Endothelial cell of umbilical vein (primary cell): ENCODE data around the gene KIF26A. TPM values are rescaled to one million over a fixed set of nuclear protein-coding genes. Genes with fewer than 3 reads are reported as not detected.

Experiments used
- BruUV-seq: library from RNA; stranded (reverse); fragments of 400-500 nt; replicated peaks from 2 replicates; lab custom pipeline; 2021; lab: Mats Ljungman, UMichigan
- CTCF ChIA-PET: fragments of 300-600, 350-600 bp; sonication (Branson Sonifier 250); formaldehyde crosslinking; loops from one replicate; lab custom pipeline; 2021; ENCODE audit warnings: antibody characterized with exemption, inconsistent platforms; lab: Charles Lee
- POLR2A ChIA-PET: fragments of 300-600, 350-600 bp; sonication (Branson Sonifier 250); formaldehyde crosslinking; loops from one replicate; lab custom pipeline; 2021; ENCODE audit warnings: antibody characterized with exemption, inconsistent platforms; lab: Charles Lee
- DNase-seq: peaks from one replicate; pipeline ENCODE4 v3.0.0-alpha.2; 2011; ENCODE audit warnings: low read depth, low spot score
- FAIRE-seq: peaks from 2 replicates; lab custom pipeline; 2011; peaks lifted over from hg19 to GRCh38; lab: Jason Lieb, UNC
- H2AFZ ChIP-seq: 2 replicates; pipeline ENCODE4 v1.6.0; 2012; ENCODE audit warnings: low read depth, low read length, control low read depth, inconsistent platforms
- H3K27ac ChIP-seq: 2 replicates; pipeline ENCODE4 v1.5.1; 2011; ENCODE audit warnings: low read depth, mild to moderate bottlenecking, control low read depth, low read length, moderate library complexity; ENCODE audit not compliant: insufficient read depth
- H3K27me3 ChIP-seq, 2 experiments: 2 replicates each; pipeline versions ENCODE4 v1.6.0 to v1.6.1; 2011; ENCODE audit warnings: low read length in 2 of 2, mixed read lengths in 1 of 2; ENCODE audit not compliant: control insufficient read depth in 2 of 2, insufficient read depth in 2 of 2
- H3K36me3 ChIP-seq, 2 experiments: 2 replicates in 1 of 2; 3 replicates in 1 of 2; pipeline ENCODE4 v1.5.1; 2011; ENCODE audit warnings: low read length in 2 of 2, mild to moderate bottlenecking in 1 of 2, moderate library complexity in 1 of 2; ENCODE audit not compliant: control insufficient read depth in 2 of 2, insufficient read depth in 2 of 2; ENCODE audit errors: extremely low read depth in 1 of 2
- H3K4me1 ChIP-seq: 3 replicates; pipeline ENCODE4 v1.5.1; 2011; ENCODE audit warnings: mild to moderate bottlenecking, low read length; ENCODE audit not compliant: control insufficient read depth, insufficient read depth; ENCODE audit errors: extremely low read depth
- H3K4me2 ChIP-seq: 2 replicates; pipeline ENCODE4 v1.6.1; 2011; ENCODE audit warnings: low read length, control low read depth, mixed read lengths; ENCODE audit not compliant: insufficient read depth
- H3K4me3 ChIP-seq, 3 experiments: fragments of 200-600 bp in 1 of 3; sonication (generic), shearing (Covaris generic) in 1 of 3; replicated peaks in 1 of 3; 2 replicates each; pipeline ENCODE4 v1.5.1; 2011 to 2016; ENCODE audit warnings: control low read depth in 3 of 3, low read length in 3 of 3, mild to moderate bottlenecking in 2 of 3, inconsistent platforms in 1 of 3, low read depth in 1 of 3, moderate library complexity in 1 of 3; ENCODE audit not compliant: insufficient read depth in 1 of 3
- H3K79me2 ChIP-seq: 2 replicates; pipeline ENCODE4 v1.6.0; 2012; ENCODE audit warnings: low read length, inconsistent platforms; ENCODE audit not compliant: control insufficient read depth, insufficient read depth
- H3K9ac ChIP-seq: replicated peaks from 2 replicates; pipeline ENCODE3; 2011; ENCODE audit warnings: low read length, control low read depth; ENCODE audit not compliant: insufficient read depth; ENCODE audit errors: extremely low read depth
- H3K9me1 ChIP-seq: replicated peaks from 3 replicates; pipeline ENCODE4 v1.6.0; 2011; ENCODE audit warnings: mild to moderate bottlenecking, low read length; ENCODE audit not compliant: control insufficient read depth, insufficient read depth; ENCODE audit errors: extremely low read depth
- H3K9me3 ChIP-seq: replicated peaks from 2 replicates; pipeline ENCODE4 v1.5.1; 2012; ENCODE audit warnings: low read length, inconsistent platforms; ENCODE audit not compliant: control insufficient read depth, insufficient read depth
- H4K20me1 ChIP-seq: replicated peaks from 2 replicates; pipeline ENCODE3; 2011; ENCODE audit warnings: mild to moderate bottlenecking, low read length; ENCODE audit not compliant: control insufficient read depth, insufficient read depth; ENCODE audit errors: extremely low read depth
- FOS ChIP-seq: IDR thresholded peaks from 2 replicates; pipeline ENCODE4 v1.6.1; 2011; ENCODE audit warnings: mild to moderate bottlenecking, low read length, moderate library complexity, borderline replicate concordance; ENCODE audit not compliant: insufficient read depth
- GATA2 ChIP-seq: IDR thresholded peaks from 2 replicates; pipeline ENCODE4 v1.7.0; 2011; ENCODE audit warnings: low read depth, mild to moderate bottlenecking, moderate library complexity, mixed read lengths, low read length; ENCODE audit not compliant: insufficient read length, insufficient read depth
- MAX ChIP-seq: IDR thresholded peaks from 2 replicates; pipeline ENCODE4 v1.6.1; 2011; ENCODE audit not compliant: insufficient read depth, insufficient read length
- MYC ChIP-seq: IDR thresholded peaks from one replicate; pipeline ENCODE4 v1.6.1; 2011; ENCODE audit warnings: mild to moderate bottlenecking, low read depth, low read length
- dilution Hi-C: fragments of 300-500 bp; cut with MboI; formaldehyde crosslinking; loops from one replicate; pipeline ENCODE4 v1.15.0; 2019; ENCODE audit warnings: low sequenced_read_pairs; ENCODE audit not compliant: extremely low pct_ligation_motif_present
- intact Hi-C: fragments of 100-400 bp; cut with micrococcal nuclease; formaldehyde crosslinking; loops from one replicate; pipeline ENCODE4 v1.10.0; 2022
- polyA plus RNA-seq, 4 experiments: library from polyadenylated mRNA; depleted of rRNA in 3 of 4; stranded (reverse) in 3 of 4; unstranded in 1 of 4; fragments of >200 nt; gene quantifications; 2 replicates each; pipeline versions ENCODE4 v1.2.1 to v1.2.3, GENCODE V29; 2011 to 2012; ENCODE audit warnings: missing spikeins in 1 of 4
- total RNA-seq: library from RNA; stranded (reverse); gene quantifications from 2 replicates; pipeline ENCODE4 v1.2.3, GENCODE V29; 2021
- TF ChIP-seq, protein P1 (sequence below), 2 donors: IDR thresholded peaks; 1 replicate in 1 of 2; 2 replicates in 1 of 2; pipeline ENCODE4 v1.5.1; 2011; ENCODE audit warnings: low read length in 2 of 2, mild to moderate bottlenecking in 2 of 2, moderate library complexity in 2 of 2, control low read depth in 1 of 2, inconsistent platforms in 1 of 2, low read depth in 1 of 2; ENCODE audit not compliant: insufficient read depth in 1 of 2; ENCODE audit errors: extremely low read depth in 1 of 2

Gene KIF26A
- total and polyA plus RNA-seq, 2 donors (not counting 3 experiments of a cell fraction or from before 2014, with no cell fraction given), result 3.6 to 10.7 TPM

DNA sequence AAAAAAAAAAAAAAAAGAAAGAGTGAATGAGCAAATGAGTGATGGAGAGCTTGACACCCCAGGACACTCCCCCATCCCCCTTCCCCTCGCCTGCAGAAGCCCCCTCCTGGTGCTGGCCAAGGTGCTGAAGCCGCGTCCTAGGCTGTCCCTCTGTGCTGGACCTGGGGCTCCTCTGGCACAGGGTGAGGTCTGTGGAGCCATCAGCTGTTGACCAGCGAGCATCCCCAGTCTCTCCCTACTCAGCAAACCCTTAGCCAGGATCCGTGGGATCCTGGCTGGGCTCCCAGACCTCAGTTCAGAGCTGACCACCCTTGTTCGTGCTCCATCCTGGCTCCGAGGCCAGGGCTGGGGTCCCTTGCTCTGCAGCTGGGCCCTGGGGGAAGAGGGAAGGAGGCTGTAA lies 5.4 kb upstream of the KIF26A start:
- no peaks in the 10 kb centered on the region for H4K20me1 ChIP-seq
- DNase-seq (no peak), FAIRE-seq (no peak)
- H3K27me3 ChIP-seq, result peaks cover 21 to 23% of the 10 kb centered on the region in 2 experiments
- no peak overlapping the region for H3K4me2 ChIP-seq
- no peaks in the 10 kb centered on the region for H3K79me2 ChIP-seq
- no peak overlapping the region for H3K4me3 ChIP-seq
- ChIA-PET CTCF (interaction anchor here (1.0 to 2.3 kb wide), 2 partner anchors 55 to 431 kb away, joined by 4 to 12 read pairs; no protein-coding TSS in a partner anchor), POLR2A (interaction anchor here (0.6 kb wide), 1 partner anchor 22 kb away, joined by 6 read pairs; no protein-coding TSS in a partner anchor)
- TF ChIP-seq GATA2, result no peak
- TF ChIP-seq, protein P1, sequence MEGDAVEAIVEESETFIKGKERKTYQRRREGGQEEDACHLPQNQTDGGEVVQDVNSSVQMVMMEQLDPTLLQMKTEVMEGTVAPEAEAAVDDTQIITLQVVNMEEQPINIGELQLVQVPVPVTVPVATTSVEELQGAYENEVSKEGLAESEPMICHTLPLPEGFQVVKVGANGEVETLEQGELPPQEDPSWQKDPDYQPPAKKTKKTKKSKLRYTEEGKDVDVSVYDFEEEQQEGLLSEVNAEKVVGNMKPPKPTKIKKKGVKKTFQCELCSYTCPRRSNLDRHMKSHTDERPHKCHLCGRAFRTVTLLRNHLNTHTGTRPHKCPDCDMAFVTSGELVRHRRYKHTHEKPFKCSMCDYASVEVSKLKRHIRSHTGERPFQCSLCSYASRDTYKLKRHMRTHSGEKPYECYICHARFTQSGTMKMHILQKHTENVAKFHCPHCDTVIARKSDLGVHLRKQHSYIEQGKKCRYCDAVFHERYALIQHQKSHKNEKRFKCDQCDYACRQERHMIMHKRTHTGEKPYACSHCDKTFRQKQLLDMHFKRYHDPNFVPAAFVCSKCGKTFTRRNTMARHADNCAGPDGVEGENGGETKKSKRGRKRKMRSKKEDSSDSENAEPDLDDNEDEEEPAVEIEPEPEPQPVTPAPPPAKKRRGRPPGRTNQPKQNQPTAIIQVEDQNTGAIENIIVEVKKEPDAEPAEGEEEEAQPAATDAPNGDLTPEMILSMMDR (IDR thresholded peaks at IDR 0.05; ENCODE audit: extremely low read depth in 1 of 2, insufficient read depth in 1 of 2, low read depth in 1 of 2, low read length in 2 of 2), result no peak
- TF ChIP-seq MYC, result no peak
- TF ChIP-seq FOS, result no peak
- no peak for TF ChIP-seq MAX
- no peaks in the 10 kb centered on the region for H3K9me3 ChIP-seq
- dilution Hi-C loops, result no loop called here
- H3K27ac ChIP-seq, result no peak overlapping the region
- intact Hi-C loops, result no loop called here
- H3K36me3 ChIP-seq, result no peaks in the 10 kb centered on the region
- H3K4me1 ChIP-seq, result peaks cover 10% of the 10 kb centered on the region
- H3K9me1 ChIP-seq, result no peaks in the 10 kb centered on the region
- no TSS peak for BruUV-seq
- no peak overlapping the region for H3K9ac ChIP-seq
- H2AFZ ChIP-seq, result no peak overlapping the region
